ENCODE data around the gene MACROD2.

DNA sequence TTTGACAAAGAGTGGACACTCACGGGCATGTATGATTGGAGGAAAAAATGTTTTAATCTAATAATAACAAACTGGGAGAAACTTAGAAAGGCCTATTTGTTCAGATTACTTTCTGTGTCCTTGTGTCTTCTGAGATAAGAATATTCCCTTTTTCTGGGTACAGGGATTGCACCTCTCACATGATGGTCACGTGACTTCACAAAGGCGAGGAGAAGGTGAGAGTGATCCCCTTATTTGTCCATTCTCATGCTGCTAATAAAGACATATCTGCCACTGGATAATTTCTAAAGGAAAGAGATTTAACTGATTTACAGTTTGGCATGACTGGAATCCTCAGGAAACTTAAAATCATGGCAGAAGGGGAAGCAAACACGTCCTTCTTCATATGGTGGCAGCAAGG, 1331.8 kb downstream of the MACROD2 start:
- TF ChIP-seq, protein P1, sequence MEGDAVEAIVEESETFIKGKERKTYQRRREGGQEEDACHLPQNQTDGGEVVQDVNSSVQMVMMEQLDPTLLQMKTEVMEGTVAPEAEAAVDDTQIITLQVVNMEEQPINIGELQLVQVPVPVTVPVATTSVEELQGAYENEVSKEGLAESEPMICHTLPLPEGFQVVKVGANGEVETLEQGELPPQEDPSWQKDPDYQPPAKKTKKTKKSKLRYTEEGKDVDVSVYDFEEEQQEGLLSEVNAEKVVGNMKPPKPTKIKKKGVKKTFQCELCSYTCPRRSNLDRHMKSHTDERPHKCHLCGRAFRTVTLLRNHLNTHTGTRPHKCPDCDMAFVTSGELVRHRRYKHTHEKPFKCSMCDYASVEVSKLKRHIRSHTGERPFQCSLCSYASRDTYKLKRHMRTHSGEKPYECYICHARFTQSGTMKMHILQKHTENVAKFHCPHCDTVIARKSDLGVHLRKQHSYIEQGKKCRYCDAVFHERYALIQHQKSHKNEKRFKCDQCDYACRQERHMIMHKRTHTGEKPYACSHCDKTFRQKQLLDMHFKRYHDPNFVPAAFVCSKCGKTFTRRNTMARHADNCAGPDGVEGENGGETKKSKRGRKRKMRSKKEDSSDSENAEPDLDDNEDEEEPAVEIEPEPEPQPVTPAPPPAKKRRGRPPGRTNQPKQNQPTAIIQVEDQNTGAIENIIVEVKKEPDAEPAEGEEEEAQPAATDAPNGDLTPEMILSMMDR (IDR thresholded peaks at IDR 0.05) = no peak
- TF ChIP-seq ZFX (IDR thresholded peaks at IDR 0.05; ENCODE audit: borderline replicate concordance) = no peak
